Small intestine (tissue), 7 donors: ENCODE results near the gene ZNF841. TPM values are rescaled to one million over a fixed set of nuclear protein-coding genes. Genes with fewer than 3 reads are reported as not detected.
"Not testable (repeated sequence)": the region's sequence is repeated elsewhere in the genome, so short reads cannot be mapped to it uniquely, and the experiment has no call there.

Experiments
- DNase-seq, 2 donors: peaks; one replicate each; pipeline versions ENCODE4 v3.0.0 to v3.0.0-alpha.2; 2013
- FAIRE-seq: peaks from 2 replicates; lab custom pipeline; 2012; peaks lifted over from hg19 to GRCh38; lab: Jason Lieb, UNC
- H3K27ac ChIP-seq, 3 donors: one replicate each; pipeline ENCODE4 v1.5.1; 2013; ENCODE audit warnings: low read length in 2 of 3, mild to moderate bottlenecking in 2 of 3, control low read depth in 1 of 3, inconsistent platforms in 1 of 3, low read depth in 1 of 3, moderate library complexity in 1 of 3
- H3K27me3 ChIP-seq, 3 donors: one replicate each; pipeline ENCODE4 v1.6.1; 2013; ENCODE audit warnings: low read length in 3 of 3, inconsistent platforms in 1 of 3; ENCODE audit not compliant: control insufficient read depth in 3 of 3, insufficient read depth in 3 of 3
- H3K36me3 ChIP-seq, 3 donors: one replicate each; pipeline ENCODE4 v1.6.1; 2013; ENCODE audit warnings: low read length in 3 of 3, inconsistent platforms in 1 of 3, low read depth in 1 of 3, mild to moderate bottlenecking in 1 of 3, moderate library complexity in 1 of 3; ENCODE audit not compliant: control insufficient read depth in 3 of 3, insufficient read depth in 2 of 3
- H3K4me1 ChIP-seq, 3 donors: one replicate each; pipeline ENCODE4 v1.6.1; 2013; ENCODE audit warnings: low read length in 2 of 3, inconsistent platforms in 1 of 3, low read depth in 1 of 3, mild to moderate bottlenecking in 1 of 3, moderate library complexity in 1 of 3; ENCODE audit not compliant: control insufficient read depth in 3 of 3, insufficient read depth in 2 of 3
- H3K4me3 ChIP-seq, 3 donors: one replicate each; pipeline ENCODE4 v1.5.1; 2013; ENCODE audit warnings: low read length in 3 of 3, control low read depth in 1 of 3, inconsistent platforms in 1 of 3, low read depth in 1 of 3, mild to moderate bottlenecking in 1 of 3, moderate library complexity in 1 of 3
- H3K9me3 ChIP-seq, 2 donors: one replicate each; pipeline ENCODE4 v1.6.1; 2013; ENCODE audit warnings: low read depth in 1 of 2, low read length in 1 of 2; ENCODE audit not compliant: control insufficient read depth in 2 of 2, insufficient read depth in 1 of 2
- WGBS, 3 donors: extraction: QIAGEN DNeasy Blood & Tissue Kit; methylation state at CpG; one replicate each; pipeline ENCODE4 v1.1.7; 2013; 5-methylcytosine and 5-hydroxymethylcytosine counted together
- polyA plus RNA-seq, 4 donors: library from polyadenylated mRNA; stranded (reverse) in 3 of 4; unstranded in 1 of 4; fragments of 200-250 nt in 3 of 4; fragments of 120-200 nt in 1 of 4; gene quantifications; one replicate each; pipeline versions ENCODE4 v1.2.1 to v1.2.3, GENCODE V29; 2013
- donor health status: healthy with polysubstance abuse.
- donor health status: control.
- donor health status: control.
- donor health status: Bipolar disorder and iron deficiency.
- donor health status: healthy.

The ZNF841 gene
- polyA plus RNA-seq, 4 donors = 4.1 to 24.7 (median 8.7) TPM

DNA sequence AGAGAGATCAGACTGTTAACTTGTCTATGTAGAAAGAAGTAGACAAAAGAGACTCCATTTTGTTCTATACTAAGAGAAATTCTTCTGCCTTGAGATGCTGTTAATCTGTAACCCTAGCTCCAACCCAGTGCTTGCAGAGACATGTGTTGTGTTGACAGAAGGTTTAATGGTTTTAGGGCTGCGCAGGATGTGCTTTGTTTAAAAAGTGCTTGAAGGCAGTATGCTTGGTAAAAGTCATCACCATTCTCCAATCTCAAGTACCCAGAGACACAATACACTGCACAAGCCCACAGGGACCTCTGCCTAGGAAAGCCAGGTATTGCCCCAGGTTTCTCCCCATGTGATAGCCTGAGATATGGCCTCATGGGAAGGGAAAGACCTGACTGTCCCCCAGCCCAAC, 43.8 kb downstream of the ZNF841 start:
- WGBS, 3 donors = 54 to 100% (median 82%) methylated on average over 1 of the region's 1 CpG
- FAIRE-seq, H3K4me3 ChIP-seq, DNase-seq, H3K27me3 ChIP-seq, H3K4me1 ChIP-seq, H3K27ac ChIP-seq, H3K36me3 ChIP-seq: not testable (repeated sequence)
- H3K9me3 ChIP-seq = peaks cover 0 to 27% of the 10 kb centered on the region in 2 donors

DNA sequence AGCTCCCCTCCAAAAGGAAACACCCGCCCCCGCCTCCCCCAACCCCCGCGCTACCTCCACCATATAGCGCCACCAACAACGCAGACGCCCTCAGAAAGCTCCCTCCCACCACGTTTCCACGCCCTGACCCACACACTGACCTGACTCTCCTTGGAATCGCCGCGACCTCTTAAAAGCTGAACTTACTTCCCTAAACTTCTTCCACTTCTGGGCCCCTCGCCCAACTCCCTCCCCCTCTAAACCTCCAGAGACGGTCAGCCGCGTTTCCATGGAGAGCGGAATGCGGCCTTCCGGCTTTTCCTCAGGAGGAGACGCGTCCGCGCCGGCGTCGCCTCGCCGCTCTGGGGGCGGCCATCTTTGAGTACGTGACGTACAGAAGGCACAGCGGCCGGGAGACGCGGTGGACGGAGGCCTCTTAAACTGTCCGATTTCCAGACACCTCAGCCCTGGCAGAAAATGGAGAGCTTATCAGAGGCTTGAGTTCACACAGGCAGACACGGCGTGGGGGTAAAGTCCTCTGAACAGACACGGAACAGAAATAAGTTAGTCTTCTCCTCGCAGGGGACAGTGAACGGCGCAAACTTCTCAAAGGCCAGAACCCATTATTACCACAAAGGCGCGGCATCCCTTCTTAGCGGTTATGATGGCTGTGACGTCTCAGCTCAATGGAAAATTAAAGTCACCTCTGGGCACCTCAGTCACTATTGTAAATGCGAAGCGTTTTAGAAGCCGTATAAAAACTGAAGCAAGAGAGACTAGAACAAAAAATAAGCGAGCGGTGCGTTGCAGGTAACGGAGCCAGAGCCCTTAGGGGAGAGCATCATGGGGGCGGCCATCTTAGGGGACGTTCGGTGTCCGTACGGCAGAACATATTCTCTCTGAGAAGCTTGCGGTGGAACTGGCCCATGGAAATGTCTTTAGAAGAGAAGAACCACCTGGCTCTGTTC, 46.7 kb downstream of the ZNF841 start, which contains the start of gene ZNF432:
ZNF432 (minus strand) TSS at position 284 of the 947 bp plus-strand sequence. CDS start 1,970 bp downstream, outside the sequence.
- Histone ChIP-seq H3K27me3 (no peaks in the 10 kb centered on the region), H3K4me1 (peaks cover 0 to 2% (median 2%) of the 10 kb centered on the region in 3 donors), H3K36me3 (peaks cover 8 to 10% (median 9%) of the 10 kb centered on the region in 3 donors), H3K9me3 (peaks cover 0 to 35% of the 10 kb centered on the region in 2 donors), H3K27ac (peak within 1 kb of the TSS; percentile 91 to 100 (median 92)), H3K4me3 (peak within 1 kb of the TSS; percentile 64 to 68 (median 65))
- WGBS, 3 donors = 0 to 1% (median 0%) methylated on average over 60 of the region's 60 CpGs
- DNase-seq (peak; percentile 89 to 98), FAIRE-seq (no peak)

DNA sequence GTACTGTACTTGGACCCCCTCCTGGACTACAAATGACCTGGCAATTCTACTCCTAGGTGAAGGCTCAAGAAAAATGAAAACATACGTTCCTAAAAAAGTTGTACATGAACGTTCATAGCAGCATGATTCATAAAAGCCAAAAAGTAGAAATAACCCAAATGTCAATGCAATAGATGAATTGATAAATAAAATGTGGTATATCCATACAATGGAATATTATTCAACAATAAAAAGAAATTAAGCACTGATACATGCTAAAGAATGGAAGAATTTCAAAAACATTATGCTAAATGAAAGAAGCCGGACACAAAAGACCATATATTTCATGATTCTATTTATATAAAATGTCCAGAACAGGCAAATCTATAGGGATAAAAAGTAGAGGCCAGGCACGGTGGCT, 56.4 kb downstream of the ZNF841 start:
- H3K4me1 ChIP-seq = no peaks in the 10 kb centered on the region
- no peak for FAIRE-seq
- peaks cover 6 to 55% of the 10 kb centered on the region in 2 donors for H3K9me3 ChIP-seq
- H3K4me3 ChIP-seq = no peak overlapping the region
- DNase-seq = no peak
- H3K36me3 ChIP-seq = peaks cover 31 to 60% (median 32%) of the 10 kb centered on the region in 3 donors
- 97 to 98% (median 97%) methylated on average over 4 of the region's 4 CpGs for WGBS, 3 donors
- H3K27ac ChIP-seq = no peak overlapping the region
- H3K27me3 ChIP-seq = no peaks in the 10 kb centered on the region

DNA sequence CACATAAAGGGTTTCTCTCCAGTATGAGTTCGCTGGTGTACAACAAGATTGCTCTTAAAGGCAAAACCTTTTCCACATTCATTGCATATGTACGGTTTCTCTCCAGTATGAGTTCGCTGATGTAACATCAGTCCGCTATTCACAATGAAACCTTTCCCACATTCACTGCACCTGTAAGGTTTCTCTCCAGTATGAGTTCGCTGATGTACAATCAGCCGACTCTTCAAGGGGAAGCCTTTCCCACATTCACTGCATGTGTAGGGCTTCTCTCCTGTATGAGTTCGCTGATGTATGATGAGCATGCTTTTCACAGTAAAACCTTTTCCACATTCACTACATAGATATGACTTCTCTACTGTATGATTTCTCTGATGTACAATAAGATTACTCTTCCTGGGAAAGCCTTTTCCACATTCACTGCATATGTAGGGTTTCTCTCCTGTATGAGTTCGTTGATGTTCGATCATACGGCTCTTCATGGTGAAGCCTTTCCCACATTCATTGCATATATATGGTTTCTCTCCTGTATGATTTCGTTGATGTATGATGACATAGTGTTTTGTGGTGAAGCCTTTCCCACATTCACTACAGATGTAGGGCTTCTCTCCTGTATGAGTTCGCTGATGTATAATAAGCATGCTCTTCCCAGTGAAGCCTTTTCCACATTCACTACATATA, 61.4 kb downstream of the ZNF841 start:
- Histone ChIP-seq H3K4me3 (peak overlapping the region in 1 of 3 donors; percentile 0), H3K27me3 (peaks cover 0 to 3% (median 0%) of the 10 kb centered on the region in 3 donors), H3K4me1 (no peaks in the 10 kb centered on the region), H3K9me3 (peaks cover 12 to 66% of the 10 kb centered on the region in 2 donors), H3K27ac (no peak overlapping the region), H3K36me3 (peaks cover 16 to 39% (median 28%) of the 10 kb centered on the region in 3 donors)
- DNase-seq (no peak), FAIRE-seq (no peak)
- WGBS, 3 donors = 97 to 99% (median 98%) methylated on average over 12 of the region's 12 CpGs

DNA sequence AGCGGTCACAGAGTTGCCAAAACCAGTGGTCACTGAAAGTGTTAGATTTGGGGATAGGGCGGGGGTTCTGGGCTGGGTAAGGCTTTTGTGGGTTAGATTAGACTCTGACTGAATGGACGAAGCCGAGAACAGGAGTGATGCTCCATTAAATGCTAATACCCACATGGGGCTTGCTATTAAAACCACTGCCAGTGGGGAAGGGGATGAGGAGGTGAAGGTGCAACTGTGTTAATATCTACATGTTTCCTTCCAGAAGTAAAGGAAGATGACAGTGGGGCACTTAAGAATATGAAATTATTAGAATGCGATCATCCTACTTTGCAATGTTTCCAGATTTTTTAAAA, 66.8 kb downstream of the ZNF841 start:
- no peak for DNase-seq
- no peak for FAIRE-seq
- peaks cover 14 to 23% (median 18%) of the 10 kb centered on the region in 3 donors for H3K36me3 ChIP-seq
- peak overlapping the region in 2 of 3 donors; percentile 54 to 86 for H3K4me3 ChIP-seq
- WGBS, 3 donors = 15 to 22% (median 19%) methylated on average over 5 of the region's 5 CpGs
- peak overlapping the region; percentile 93 to 95 (median 95) for H3K27ac ChIP-seq
- H3K27me3 ChIP-seq = no peaks in the 10 kb centered on the region
- peaks cover 0 to 2% (median 0%) of the 10 kb centered on the region in 3 donors for H3K4me1 ChIP-seq
- H3K9me3 ChIP-seq = peaks cover 6 to 50% of the 10 kb centered on the region in 2 donors

DNA sequence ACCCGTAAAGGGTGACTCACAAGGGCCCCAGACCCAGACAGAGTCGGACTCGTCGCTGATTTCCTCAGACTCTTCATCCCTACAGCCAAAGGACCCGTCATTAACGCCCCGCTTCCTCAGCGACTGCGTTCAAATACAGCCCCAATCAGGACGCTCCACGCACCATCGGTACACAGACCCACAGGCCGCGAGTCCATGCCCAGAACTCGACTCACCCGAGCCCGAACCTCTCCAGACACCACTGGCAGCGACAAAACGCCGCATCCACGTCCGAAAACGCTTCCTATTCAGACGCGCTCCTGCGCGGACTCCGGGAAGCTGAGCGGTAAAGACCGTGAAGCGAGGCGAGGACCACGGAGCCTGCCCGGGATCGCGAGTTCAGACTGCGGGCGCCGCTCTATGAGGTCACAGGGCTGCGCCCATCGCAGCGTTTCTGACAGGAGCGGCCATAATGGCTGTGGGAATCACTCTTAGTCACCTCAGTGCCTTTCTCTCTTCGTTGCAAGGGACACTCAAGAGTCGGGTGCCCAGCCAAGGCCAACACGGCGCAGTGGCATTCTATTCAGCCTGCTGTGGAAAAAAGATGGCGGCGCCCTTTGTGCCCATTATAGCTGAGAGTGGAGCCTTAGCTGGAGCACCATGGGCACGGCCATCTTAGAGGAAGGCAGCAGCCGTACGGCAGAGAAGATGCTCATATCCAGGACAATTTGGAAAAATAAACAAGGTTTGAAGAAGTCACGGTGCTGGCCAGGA, 67.4 kb downstream of the ZNF841 start, which contains the start of gene ZNF614:
ZNF614 (minus strand) TSS at position 353 of the 753 bp plus-strand sequence. CDS start 2,634 bp downstream, outside the sequence.
- Histone ChIP-seq H3K4me1 (peaks cover 0 to 2% (median 0%) of the 10 kb centered on the region in 3 donors), H3K36me3 (peaks cover 18 to 28% (median 21%) of the 10 kb centered on the region in 3 donors), H3K27me3 (no peaks in the 10 kb centered on the region), H3K4me3 (peak within 1 kb of the TSS; percentile 54 to 86 (median 72)), H3K9me3 (peaks cover 4 to 52% of the 10 kb centered on the region in 2 donors), H3K27ac (peak within 1 kb of the TSS; percentile 93 to 95 (median 95))
- WGBS, 3 donors = 1% methylated on average over 52 to 53 of the region's 53 CpGs
- peak; percentile 87 to 97 for DNase-seq
- no peak for FAIRE-seq

DNA sequence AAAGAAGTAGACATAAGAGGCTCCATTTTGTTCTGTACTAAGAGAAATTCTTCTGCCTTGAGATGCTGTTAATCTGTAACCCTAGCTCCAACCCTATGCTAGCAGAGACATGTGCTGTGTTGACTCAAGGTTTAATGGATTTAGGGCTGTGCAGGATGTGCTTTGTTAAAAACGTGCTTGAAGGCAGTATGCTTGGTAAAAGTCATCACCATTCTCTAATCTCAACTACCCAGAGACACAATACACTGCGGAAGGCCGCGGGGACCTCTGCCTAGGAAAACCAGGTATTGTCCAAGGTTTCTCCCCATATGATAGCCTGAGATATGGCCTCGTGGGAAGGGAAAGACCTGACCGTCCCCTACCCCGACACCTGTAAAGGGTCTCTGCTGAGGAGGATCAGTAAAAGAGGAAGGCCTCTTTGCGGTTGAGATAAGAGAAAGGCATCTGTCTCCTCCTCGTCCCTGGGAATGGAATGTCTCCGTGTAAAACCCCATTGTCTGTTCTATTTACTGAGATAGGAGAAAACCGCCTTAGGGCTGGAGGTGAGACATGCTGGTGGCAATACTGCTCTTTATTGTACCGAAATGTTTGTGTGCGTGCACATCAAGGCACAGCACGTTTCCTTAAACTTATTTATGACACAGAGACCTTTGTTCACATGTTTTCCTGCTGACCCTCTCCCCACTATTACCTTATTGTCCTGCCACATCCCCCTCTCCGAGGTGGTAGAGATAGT, 69.1 kb downstream of the ZNF841 start:
- not testable (repeated sequence) for H3K27ac ChIP-seq, DNase-seq, H3K4me3 ChIP-seq, FAIRE-seq, H3K4me1 ChIP-seq, H3K27me3 ChIP-seq
- H3K9me3 ChIP-seq = peaks cover 5 to 49% of the 10 kb centered on the region in 2 donors
- WGBS, 3 donors = 87 to 88% (median 88%) methylated on average over 15 of the region's 15 CpGs
- peaks cover 25 to 39% (median 29%) of the 10 kb centered on the region in 3 donors for H3K36me3 ChIP-seq
